GM12878 (cell line): ENCODE measurements around the gene UTP4. TPM values are rescaled to one million over a fixed set of nuclear protein-coding genes. Genes with fewer than 3 reads are reported as not detected.

Experiments used
- ATAC-seq: fragments of 200-7000 bp; cut with Tn5 transposase; 3 replicates; pipeline ENCODE4 v1.9.1; 2020; ENCODE audit warnings: mild to moderate bottlenecking, moderate library complexity
- BruUV-seq: library from RNA; stranded (reverse); fragments of 400-500 nt; replicated peaks from 2 replicates; lab custom pipeline; 2021; lab: Mats Ljungman, UMichigan
- CTCF ChIA-PET: fragments of 300-600 bp; sonication (Branson Sonifier 250); formaldehyde crosslinking; extraction: SDS; loops from one replicate; lab custom pipeline; 2021; ENCODE audit warnings: inconsistent platforms; lab: Yijun Ruan, JAX
- POLR2A ChIA-PET: fragments of 350-600 bp; formaldehyde crosslinking; extraction: SDS; loops from one replicate; lab custom pipeline; 2021; ENCODE audit warnings: inconsistent platforms; lab: Charles Lee
- RAD21 ChIA-PET: fragments of 300-600 bp; sonication (Branson Sonifier 250); formaldehyde crosslinking; loops from one replicate; lab custom pipeline; 2023; ENCODE audit warnings: antibody characterized with exemption; ENCODE audit not compliant: unreplicated experiment; lab: Charles Lee
- SMC1A ChIA-PET: fragments of 300-600 bp; sonication (Branson Sonifier 250); formaldehyde crosslinking; loops from one replicate; lab custom pipeline; 2023; ENCODE audit not compliant: unreplicated experiment, uncharacterized antibody; lab: Charles Lee
- DNase-seq: peaks from one replicate; pipeline ENCODE4 v3.0.0-alpha.2; 2011; ENCODE audit warnings: low read depth, low spot score
- FAIRE-seq: peaks from 3 replicates; lab custom pipeline; 2011; peaks lifted over from hg19 to GRCh38; lab: Jason Lieb, UNC
- H2AFZ ChIP-seq: 2 replicates; pipeline ENCODE4 v1.6.0; 2011; ENCODE audit warnings: low read depth, low read length, control low read depth; ENCODE audit not compliant: control insufficient read depth
- H3K27ac ChIP-seq: 2 replicates; pipeline ENCODE4 v1.5.1; 2011; ENCODE audit warnings: control low read depth; ENCODE audit not compliant: control insufficient read depth, insufficient read depth
- H3K27me3 ChIP-seq, 2 experiments: replicated peaks in 1 of 2; 2 replicates each; pipeline versions ENCODE4 v1.6.0 to v1.6.1; 2011; ENCODE audit warnings: low read length in 1 of 2; ENCODE audit not compliant: control insufficient read depth in 2 of 2, insufficient read depth in 2 of 2
- H3K36me3 ChIP-seq, 2 experiments: 2 replicates each; pipeline ENCODE4 v1.5.1; 2011; ENCODE audit warnings: low read length in 1 of 2; ENCODE audit not compliant: control insufficient read depth in 2 of 2, insufficient read depth in 2 of 2
- H3K4me1 ChIP-seq: 2 replicates; pipeline ENCODE4 v1.6.1; 2011; ENCODE audit warnings: mild to moderate bottlenecking, low read length, moderate library complexity, mixed read lengths; ENCODE audit not compliant: control insufficient read depth, insufficient read depth
- H3K4me2 ChIP-seq: 2 replicates; pipeline ENCODE4 v1.6.0; 2011; ENCODE audit warnings: control low read depth; ENCODE audit not compliant: control insufficient read depth, insufficient read depth
- H3K4me3 ChIP-seq: fragments of 200-600 bp; sonication (generic); 2 replicates; pipeline ENCODE4 v1.5.1; 2016
- H3K79me2 ChIP-seq: 2 replicates; pipeline ENCODE4 v1.6.0; 2011; ENCODE audit warnings: low read length; ENCODE audit not compliant: control insufficient read depth, insufficient read depth
- H3K9ac ChIP-seq: 2 replicates; pipeline ENCODE4 v1.8.0; 2011; ENCODE audit warnings: low read length, control low read depth, mixed read lengths; ENCODE audit not compliant: control insufficient read depth, insufficient read depth
- H3K9me3 ChIP-seq: replicated peaks from 3 replicates; pipeline ENCODE4 v1.5.1; 2011; ENCODE audit warnings: mild to moderate bottlenecking, low read length; ENCODE audit not compliant: control insufficient read depth, insufficient read depth
- H4K20me1 ChIP-seq: 2 replicates; pipeline ENCODE4 v1.6.0; 2011; ENCODE audit not compliant: control insufficient read depth, insufficient read depth
- CBX3 ChIP-seq: fragments of 200-600 bp; sonication (generic); IDR thresholded peaks from 2 replicates; pipeline ENCODE4 v1.6.1; 2016; ENCODE audit warnings: low read depth, borderline replicate concordance
- CHD1 ChIP-seq: IDR thresholded peaks from 2 replicates; pipeline ENCODE4 v1.6.1; 2012; ENCODE audit warnings: low read depth, low read length, improper control_type of control experiment
- EGR1 ChIP-seq, 2 experiments: IDR thresholded peaks; 1 replicate in 1 of 2; 2 replicates in 1 of 2; pipeline ENCODE4 v1.6.1; 2011 to 2012; ENCODE audit warnings: low read depth in 2 of 2, low read length in 2 of 2, borderline replicate concordance in 1 of 2, mild to moderate bottlenecking in 1 of 2, moderate library complexity in 1 of 2
- EP300 ChIP-seq, 2 experiments: fragments of 150-350 bp in 1 of 2; IDR thresholded peaks; 2 replicates each; pipeline ENCODE4 v1.6.1; 2011 to 2012; ENCODE audit warnings: low read depth in 2 of 2, low read length in 2 of 2, borderline replicate concordance in 1 of 2, improper control_type of control experiment in 1 of 2, inconsistent platforms in 1 of 2; ENCODE audit not compliant: control insufficient read depth in 1 of 2
- FOXK2 ChIP-seq: fragments of 450-650 bp; IDR thresholded peaks from 2 replicates; pipeline ENCODE4 v1.6.1; 2017; ENCODE audit warnings: mild to moderate bottlenecking, moderate library complexity
- HDGF ChIP-seq: fragments of 450-650 bp; IDR thresholded peaks from 2 replicates; pipeline ENCODE4 v1.6.1; 2016; ENCODE audit warnings: antibody characterized with exemption
- IKZF1 ChIP-seq: fragments of 450-650 bp; conservative IDR thresholded peaks from 2 replicates; pipeline ENCODE4 v1.6.1; 2017; ENCODE audit warnings: antibody characterized with exemption, mild to moderate bottlenecking
- MTA2 ChIP-seq: fragments of 450-650 bp; IDR thresholded peaks from 2 replicates; pipeline ENCODE4 v1.6.1; 2016; ENCODE audit warnings: low read depth, mild to moderate bottlenecking, moderate library complexity
- NBN ChIP-seq: fragments of 450-650 bp; IDR thresholded peaks from 2 replicates; pipeline ENCODE4 v1.6.1; 2016
- NFYA ChIP-seq: IDR thresholded peaks from 2 replicates; pipeline ENCODE4 v1.6.1; 2011; ENCODE audit warnings: low read depth, mild to moderate bottlenecking, low read length, improper control_type of control experiment, borderline replicate concordance
- NFYB ChIP-seq: IDR thresholded peaks from 2 replicates; pipeline ENCODE4 v1.6.1; 2011; ENCODE audit warnings: low read depth, mild to moderate bottlenecking, low read length, improper control_type of control experiment, moderate library complexity; ENCODE audit not compliant: insufficient read depth
- NR2C1 ChIP-seq: fragments of 450-650 bp; IDR thresholded peaks from 2 replicates; pipeline ENCODE4 v1.6.1; 2017; ENCODE audit warnings: antibody characterized with exemption, mild to moderate bottlenecking, moderate library complexity
- PKNOX1 ChIP-seq: fragments of 450-650 bp; IDR thresholded peaks from 2 replicates; pipeline ENCODE4 v1.6.1; 2016; ENCODE audit warnings: mild to moderate bottlenecking
- POU2F2 ChIP-seq: IDR thresholded peaks from 3 replicates; pipeline ENCODE4 v1.6.1; 2011; ENCODE audit warnings: low read depth, mild to moderate bottlenecking, low read length, borderline replicate concordance
- SMAD1 ChIP-seq: fragments of 450-650 bp; IDR thresholded peaks from 2 replicates; pipeline ENCODE4 v1.6.1; 2018; ENCODE audit warnings: mild to moderate bottlenecking, low read depth; ENCODE audit not compliant: partially characterized antibody
- ZBED1 ChIP-seq: IDR thresholded peaks from 2 replicates; pipeline ENCODE4 v1.6.1; 2016; ENCODE audit warnings: borderline replicate concordance
- WGBS: methylation state at CpG from one replicate; pipeline ENCODE4 v1.1.6; 2016; ENCODE audit warnings: low lambda C conversion rate; ENCODE audit not compliant: insufficient replicate concordance, insufficient coverage; ENCODE audit errors: missing lambda C conversion rate; 5-methylcytosine and 5-hydroxymethylcytosine counted together
- in situ Hi-C: fragments of 300-500 bp; cut with MboI; formaldehyde crosslinking; loops from 9 replicates; pipeline ENCODE4 v1.14.3; 2018; ENCODE audit warnings: mixed read lengths
- intact Hi-C: fragments of 100-400 bp; cut with micrococcal nuclease; formaldehyde crosslinking; loops from one replicate; pipeline ENCODE4 v1.14.2; 2022; ENCODE audit not compliant: unreplicated experiment
- polyA plus RNA-seq, 11 experiments: library from polyadenylated mRNA; depleted of rRNA in 4 of 11; unstranded in 6 of 11; stranded (reverse) in 5 of 11; fragments of >200 nt; fragmentation: Nextera tagmentation in 4 of 11; fragmentation: Illumina TruSeq in 1 of 11; extraction: Ambion mirVana in 4 of 11; extraction: Trizol in 1 of 11; gene quantifications; 1 replicate in 1 of 11; 2 replicates in 10 of 11; pipeline versions ENCODE4 v1.2.1 to v1.2.3, GENCODE V29; 2011 to 2016; ENCODE audit warnings: inconsistent platforms in 2 of 11, missing spikeins in 2 of 11, low read depth in 1 of 11
- total RNA-seq, 4 experiments: library from RNA; depleted of rRNA in 3 of 4; stranded (reverse); fragments of >200 nt in 3 of 4; fragmentation: Illumina TruSeq in 1 of 4; extraction: Trizol in 1 of 4; gene quantifications; 2 replicates each; pipeline versions ENCODE4 v1.2.1 to v1.2.3, GENCODE V29; 2013 to 2021
- TF ChIP-seq, protein P1 (sequence below): fragments of 450-650 bp; IDR thresholded peaks from 2 replicates; pipeline ENCODE4 v1.6.1; 2017; ENCODE audit warnings: low read depth, mild to moderate bottlenecking, moderate library complexity
- TF ChIP-seq, protein P2 (sequence below): fragments of 450-650 bp; IDR thresholded peaks from 2 replicates; pipeline ENCODE4 v1.6.1; 2016; ENCODE audit warnings: mild to moderate bottlenecking

UTP4 gene
- total and polyA plus RNA-seq, 10 of the 15 experiments (the other 5 are each of a cell fraction or from before 2014, with no cell fraction given), result 32.5 to 131 (median 84.0) TPM

- peak overlapping the region; percentile 95 for H3K4me3 ChIP-seq
- SMC1A ChIA-PET, result interaction anchor here (0.6 kb wide), 1 partner anchor 305 kb away, joined by 4 read pairs; no protein-coding TSS in a partner anchor
- TF ChIP-seq FOXK2 (no peak), NFYB (no peak), NBN (peak; percentile 84), CBX3 (no peak), SMAD1 (peak; percentile 57), POU2F2 (peak; percentile 18; the same call in 1 of the 3 replicates), IKZF1 (peak; percentile 74), NR2C1 (no peak), EP300 (IDR thresholded peaks at IDR 0.05; ENCODE audit: borderline replicate concordance in 1 of 2, control insufficient read depth in 1 of 2, low read depth in 2 of 2, low read length in 2 of 2) (no peak), EGR1 (IDR thresholded peaks at IDR 0.05; ENCODE audit: borderline replicate concordance in 1 of 2, low read depth in 2 of 2, low read length in 2 of 2) (peak in 1 of 2 experiments; percentile 54; a peak in 1 of 3 replicates), PKNOX1 (no peak), NFYA (no peak), HDGF (peak; percentile 90), CHD1 (0 out of 2 replicates have a peak, but pooled peaks have one; percentile 71), ZBED1 (no peak), MTA2 (0 out of 2 replicates have a peak, but pooled peaks have one; percentile 18)
- TF ChIP-seq, protein P1, sequence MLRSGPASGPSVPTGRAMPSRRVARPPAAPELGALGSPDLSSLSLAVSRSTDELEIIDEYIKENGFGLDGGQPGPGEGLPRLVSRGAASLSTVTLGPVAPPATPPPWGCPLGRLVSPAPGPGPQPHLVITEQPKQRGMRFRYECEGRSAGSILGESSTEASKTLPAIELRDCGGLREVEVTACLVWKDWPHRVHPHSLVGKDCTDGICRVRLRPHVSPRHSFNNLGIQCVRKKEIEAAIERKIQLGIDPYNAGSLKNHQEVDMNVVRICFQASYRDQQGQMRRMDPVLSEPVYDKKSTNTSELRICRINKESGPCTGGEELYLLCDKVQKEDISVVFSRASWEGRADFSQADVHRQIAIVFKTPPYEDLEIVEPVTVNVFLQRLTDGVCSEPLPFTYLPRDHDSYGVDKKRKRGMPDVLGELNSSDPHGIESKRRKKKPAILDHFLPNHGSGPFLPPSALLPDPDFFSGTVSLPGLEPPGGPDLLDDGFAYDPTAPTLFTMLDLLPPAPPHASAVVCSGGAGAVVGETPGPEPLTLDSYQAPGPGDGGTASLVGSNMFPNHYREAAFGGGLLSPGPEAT, result peak; percentile 55
- TF ChIP-seq, protein P2, sequence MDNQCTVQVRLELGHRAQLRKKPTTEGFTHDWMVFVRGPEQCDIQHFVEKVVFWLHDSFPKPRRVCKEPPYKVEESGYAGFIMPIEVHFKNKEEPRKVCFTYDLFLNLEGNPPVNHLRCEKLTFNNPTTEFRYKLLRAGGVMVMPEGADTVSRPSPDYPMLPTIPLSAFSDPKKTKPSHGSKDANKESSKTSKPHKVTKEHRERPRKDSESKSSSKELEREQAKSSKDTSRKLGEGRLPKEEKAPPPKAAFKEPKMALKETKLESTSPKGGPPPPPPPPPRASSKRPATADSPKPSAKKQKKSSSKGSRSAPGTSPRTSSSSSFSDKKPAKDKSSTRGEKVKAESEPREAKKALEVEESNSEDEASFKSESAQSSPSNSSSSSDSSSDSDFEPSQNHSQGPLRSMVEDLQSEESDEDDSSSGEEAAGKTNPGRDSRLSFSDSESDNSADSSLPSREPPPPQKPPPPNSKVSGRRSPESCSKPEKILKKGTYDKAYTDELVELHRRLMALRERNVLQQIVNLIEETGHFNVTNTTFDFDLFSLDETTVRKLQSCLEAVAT, result peak; percentile 74; the same call in 1 of the 2 replicates
Measured at GRCh38 chr16:69131839-69132423, 518 bp upstream of the UTP4 start.

More at GRCh38 chr16:69131839-69132423, 518 bp upstream of the UTP4 start:
- Histone ChIP-seq H2AFZ (peak overlapping the region; percentile 45), H3K27ac (peak overlapping the region; percentile 96), H3K36me3 (no peaks in the 10 kb centered on the region; a peak in 1 of 4 replicates), H3K4me1 (peaks cover 2% of the 10 kb centered on the region; the same call in 1 of the 2 replicates), H3K79me2 (peaks cover 78% of the 10 kb centered on the region), H3K9ac (peak overlapping the region; percentile 87), H3K9me3 (no peaks in the 10 kb centered on the region), H3K4me2 (0 out of 2 replicates have a peak overlapping the region, but pooled peaks have one; percentile 35), H4K20me1 (no peaks in the 10 kb centered on the region), H3K27me3 (no peaks in the 10 kb centered on the region)
- FAIRE-seq (no peak), DNase-seq (peak; percentile 24), ATAC-seq (peak; percentile 61)
- in situ Hi-C loops (no loop called here), intact Hi-C loops (no loop called here)
- CTCF ChIA-PET, result interaction anchor here (0.5 to 2.5 kb wide), 5 partner anchors 9 to 610 kb away, joined by 3 to 15 read pairs (median 4); no protein-coding TSS in a partner anchor
- BruUV-seq, result no TSS peak
- WGBS, result under 1% methylated on average over 19 of the region's 53 CpGs
- RAD21 ChIA-PET, result interaction anchor here (0.6 to 1.5 kb wide), 2 partner anchors 18 to 180 kb away, joined by 4 read pairs; partner anchors contain the start of gene VPS4A
- POLR2A ChIA-PET, result interaction anchor here (0.9 to 1.7 kb wide), 3 partner anchors 18 to 206 kb away, joined by 3 to 5 read pairs (median 4); no protein-coding TSS in a partner anchor
